ENCODE data around the gene RPP25L.

Gene RPP25L

GRCh38 chr9:34637356-34638137, 25.6 kb upstream of the RPP25L start, which contains the start of gene SIGMAR1:
TSS of gene SIGMAR1 (minus strand) at chr9:34637787. CDS start at chr9:34637697, 90 bp downstream.
- peak; percentile 96 for DNase-seq

- DNase-seq: no peak
Measured at GRCh38 chr9:34636791-34637355, 25.0 kb upstream of the RPP25L start.

GRCh38 chr9:34635556-34635955, 23.7 kb upstream of the RPP25L start:
- no peak for DNase-seq

- DNase-seq: no peak
Measured at GRCh38 chr9:34634551-34635248, 22.8 kb upstream of the RPP25L start.

- peak; percentile 73 for DNase-seq
Measured at GRCh38 chr9:34633851-34634550, 22.1 kb upstream of the RPP25L start.

- DNase-seq: no peak
Measured at GRCh38 chr9:34633166-34633565, 21.3 kb upstream of the RPP25L start.

- DNase-seq: no peak
Measured at GRCh38 chr9:34630402-34631154, 18.7 kb upstream of the RPP25L start.

GRCh38 chr9:34629491-34629808, 17.6 kb upstream of the RPP25L start:
- no peak for DNase-seq

GRCh38 chr9:34628656-34629490, 17.0 kb upstream of the RPP25L start, which contains the start of gene ARID3C:
TSS of gene ARID3C (minus strand) at chr9:34629066. CDS start at chr9:34628014, 1,052 bp downstream.
- DNase-seq: peak; percentile 73

- DNase-seq: no peak
Measured at GRCh38 chr9:34627716-34628655, 16.1 kb upstream of the RPP25L start.

GRCh38 chr9:34625186-34625486, 13.2 kb upstream of the RPP25L start:
- DNase-seq: no peak

- DNase-seq: peak; percentile 54
Measured at GRCh38 chr9:34624475-34625185, 12.7 kb upstream of the RPP25L start.

- DNase-seq: no peak
Measured at GRCh38 chr9:34623374-34624235, 11.7 kb upstream of the RPP25L start.

GRCh38 chr9:34620061-34620994, 8.4 kb upstream of the RPP25L start, which contains the start of gene DCTN3:
TSS of gene DCTN3 (minus strand) at chr9:34620495. CDS start at chr9:34620464, 31 bp downstream.
- peak; percentile 97 for DNase-seq

GRCh38 chr9:34615132-34615531, 3.2 kb upstream of the RPP25L start:
- DNase-seq: no peak

GRCh38 chr9:34612788-34613390, 992 bp upstream of the RPP25L start:
- DNase-seq: peak; percentile 86

- DNase-seq: no peak
Measured at GRCh38 chr9:34611251-34611810, 566 bp downstream of the RPP25L start.
